K562 (cell line): ENCODE measurements around the gene KIF17. TPM values are rescaled to one million over a fixed set of nuclear protein-coding genes. Genes with fewer than 3 reads are reported as not detected.
A peak's percentile ranks its signal among the peaks of the same experiment; 100 is the strongest.

ENCODE experiments used
- ARNT ChIP-seq, 2 experiments: fragments of 450-650 bp; IDR thresholded peaks; 2 replicates each; pipeline ENCODE4 v1.6.1; 2016; ENCODE audit warnings: mild to moderate bottlenecking in 1 of 2
- BHLHE40 ChIP-seq: IDR thresholded peaks from 2 replicates; pipeline ENCODE4 v1.6.1; 2011; ENCODE audit warnings: low read length, improper control_type of control experiment
- CBFA2T2 ChIP-seq: fragments of 450-650 bp; conservative IDR thresholded peaks from 2 replicates; pipeline ENCODE4 v1.6.1; 2017; ENCODE audit warnings: mild to moderate bottlenecking
- FOSL1 ChIP-seq: fragments of 200-800 bp; sonication (Bioruptor generic); conservative IDR thresholded peaks from 2 replicates; pipeline ENCODE4 v1.6.1; 2016; ENCODE audit warnings: missing genetic modification characterization, missing compliant biosample characterization
- MLLT1 ChIP-seq, 2 experiments: fragments of 450-650 bp; IDR thresholded peaks; 2 replicates each; pipeline ENCODE4 v1.6.1; 2016
- NELFE ChIP-seq: IDR thresholded peaks from 2 replicates; pipeline ENCODE4 v1.6.1; 2011; ENCODE audit warnings: mild to moderate bottlenecking; ENCODE audit not compliant: insufficient read depth, insufficient read length
- SOX6 ChIP-seq: fragments of 450-650 bp; IDR thresholded peaks from 2 replicates; pipeline ENCODE4 v1.6.1; 2014; ENCODE audit warnings: mild to moderate bottlenecking
- TRIM25 ChIP-seq: fragments of 450-650 bp; IDR thresholded peaks from 2 replicates; pipeline ENCODE4 v1.7.0; 2016; ENCODE audit warnings: borderline replicate concordance
- ZBTB26 ChIP-seq: fragments of 450-650 bp; formaldehyde crosslinking; IDR thresholded peaks from 2 replicates; pipeline ENCODE4 v1.4.0; 2022; ENCODE audit warnings: missing genetic modification characterization
- ZKSCAN3 ChIP-seq: fragments of 250-450 bp; sonication (Bioruptor Pico); IDR thresholded peaks from 2 replicates; pipeline ENCODE4 v1.4.0; 2020
- ZNF175 ChIP-seq: fragments of 200-800 bp; sonication (Bioruptor generic); IDR thresholded peaks from 2 replicates; pipeline ENCODE4 v1.6.1; 2016; ENCODE audit warnings: low read depth, mild to moderate bottlenecking, missing genetic modification characterization, missing compliant biosample characterization
- ZNF41 ChIP-seq: fragments of 250-450 bp; sonication (Bioruptor Pico); conservative IDR thresholded peaks from 2 replicates; pipeline ENCODE4 v1.4.0; 2020; ENCODE audit warnings: mild to moderate bottlenecking
- ZNF668 ChIP-seq: fragments of 250-450 bp; sonication (Bioruptor Pico); IDR thresholded peaks from 2 replicates; pipeline ENCODE4 v1.8.0; 2022; ENCODE audit warnings: mild to moderate bottlenecking, inconsistent platforms
- ZNF696 ChIP-seq: fragments of 250-450 bp; sonication (Bioruptor Pico); conservative IDR thresholded peaks from 2 replicates; pipeline ENCODE4 v1.4.0; 2020; ENCODE audit warnings: mild to moderate bottlenecking, moderate library complexity
- ZNF740 ChIP-seq, 3 experiments: fragments of 200-800 bp in 1 of 3; sonication (Bioruptor generic) in 1 of 3; sonication (generic) in 1 of 3; formaldehyde crosslinking in 1 of 3; IDR thresholded peaks; 2 replicates each; pipeline versions ENCODE4 v1.6.1 to v1.8.0; 2016 to 2022; ENCODE audit warnings: mild to moderate bottlenecking in 2 of 3, missing compliant biosample characterization in 2 of 3, missing genetic modification characterization in 2 of 3, missing genetic modification reagents in 1 of 3
- ZNF75A ChIP-seq: fragments of 450-650 bp; formaldehyde crosslinking; IDR thresholded peaks from 2 replicates; pipeline ENCODE4 v1.4.0; 2020; ENCODE audit warnings: mild to moderate bottlenecking
- polyA plus RNA-seq, 8 experiments: library from polyadenylated mRNA; depleted of rRNA in 4 of 8; stranded (reverse) in 5 of 8; unstranded in 3 of 8; fragments of >200 nt; fragmentation: Nextera tagmentation in 2 of 8; fragmentation: Illumina TruSeq in 1 of 8; extraction: Ambion mirVana in 2 of 8; extraction: Trizol in 1 of 8; gene quantifications; 2 replicates each; pipeline versions ENCODE4 v1.2.1 to v1.2.3, GENCODE V29; 2011 to 2014; ENCODE audit warnings: inconsistent platforms in 1 of 8, missing spikeins in 1 of 8
- total RNA-seq, 7 experiments: library from RNA; depleted of rRNA in 6 of 7; stranded (reverse); fragments of >200 nt in 6 of 7; fragmentation: Illumina TruSeq in 2 of 7; extraction: Trizol in 2 of 7; gene quantifications; 2 replicates each; pipeline versions ENCODE4 v1.2.1 to v1.2.3, GENCODE V29; 2011 to 2021; ENCODE audit warnings: low replicate concordance in 1 of 7
- TF ChIP-seq, protein P1 (sequence below): sonication (generic); formaldehyde crosslinking; IDR thresholded peaks from 2 replicates; pipeline ENCODE4 v1.8.1; 2023; ENCODE audit warnings: mild to moderate bottlenecking, missing genetic modification reagents

Gene KIF17
- total and polyA plus RNA-seq, 9 of the 15 experiments (the other 6 are each of a cell fraction or from before 2014, with no cell fraction given), result 0.04 to 0.47 (median 0.18) TPM; not detected in 5

- TF ChIP-seq, protein P1, sequence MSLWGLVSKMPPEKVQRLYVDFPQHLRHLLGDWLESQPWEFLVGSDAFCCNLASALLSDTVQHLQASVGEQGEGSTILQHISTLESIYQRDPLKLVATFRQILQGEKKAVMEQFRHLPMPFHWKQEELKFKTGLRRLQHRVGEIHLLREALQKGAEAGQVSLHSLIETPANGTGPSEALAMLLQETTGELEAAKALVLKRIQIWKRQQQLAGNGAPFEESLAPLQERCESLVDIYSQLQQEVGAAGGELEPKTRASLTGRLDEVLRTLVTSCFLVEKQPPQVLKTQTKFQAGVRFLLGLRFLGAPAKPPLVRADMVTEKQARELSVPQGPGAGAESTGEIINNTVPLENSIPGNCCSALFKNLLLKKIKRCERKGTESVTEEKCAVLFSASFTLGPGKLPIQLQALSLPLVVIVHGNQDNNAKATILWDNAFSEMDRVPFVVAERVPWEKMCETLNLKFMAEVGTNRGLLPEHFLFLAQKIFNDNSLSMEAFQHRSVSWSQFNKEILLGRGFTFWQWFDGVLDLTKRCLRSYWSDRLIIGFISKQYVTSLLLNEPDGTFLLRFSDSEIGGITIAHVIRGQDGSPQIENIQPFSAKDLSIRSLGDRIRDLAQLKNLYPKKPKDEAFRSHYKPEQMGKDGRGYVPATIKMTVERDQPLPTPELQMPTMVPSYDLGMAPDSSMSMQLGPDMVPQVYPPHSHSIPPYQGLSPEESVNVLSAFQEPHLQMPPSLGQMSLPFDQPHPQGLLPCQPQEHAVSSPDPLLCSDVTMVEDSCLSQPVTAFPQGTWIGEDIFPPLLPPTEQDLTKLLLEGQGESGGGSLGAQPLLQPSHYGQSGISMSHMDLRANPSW (CRISPR knock-in tag), result no peak
- TF ChIP-seq ZKSCAN3 (CRISPR knock-in tag), result no peak
- TF ChIP-seq SOX6, result no peak
- 0 out of 2 replicates have a peak, but pooled peaks have one; percentile 18 for TF ChIP-seq FOSL1 (tag)
- no peak for TF ChIP-seq MLLT1 (IDR thresholded peaks at IDR 0.05)
- no peak for TF ChIP-seq ZNF740 (CRISPR knock-in tag; IDR thresholded peaks at IDR 0.05)
- no peak for TF ChIP-seq ZNF740 (tag; IDR thresholded peaks at IDR 0.05)
- TF ChIP-seq ZNF175 (CRISPR knock-in tag), result no peak
- TF ChIP-seq NELFE, result no peak
- no peak for TF ChIP-seq ZBTB26
- peak; percentile 50; the same call in 1 of the 2 replicates for TF ChIP-seq BHLHE40
- TF ChIP-seq ARNT (IDR thresholded peaks at IDR 0.05), result no peak
- TF ChIP-seq ZNF75A (CRISPR knock-in tag), result no peak
- TF ChIP-seq CBFA2T2, result no peak
- no peak for TF ChIP-seq TRIM25
- TF ChIP-seq ZNF696 (CRISPR knock-in tag), result no peak
- TF ChIP-seq ZNF668, result no peak; the same call in 1 of the 2 replicates
- TF ChIP-seq ZNF41 (CRISPR knock-in tag), result no peak
Measured at GRCh38 chr1:20633190-20634064, 84.4 kb downstream of the KIF17 start, which contains the start of gene PINK1 (continued).
